ENCODE measurements around the gene EFCAB6. TPM values are rescaled to one million over a fixed set of nuclear protein-coding genes. Genes with fewer than 3 reads are reported as not detected.

Gene EFCAB6
- total and polyA plus RNA-seq, 8 donors, result 0.29 to 10.5 (median 3.5) TPM

- Histone ChIP-seq H3K27ac (no peak overlapping the region), H3K27me3 (no peaks in the 10 kb centered on the region), H3K4me1 (no peaks in the 10 kb centered on the region), H3K4me3 (no peak overlapping the region), H3K36me3 (no peaks in the 10 kb centered on the region), H3K9me3 (peaks cover 0 to 6% (median 5%) of the 10 kb centered on the region in 4 donors)
- no peak for DNase-seq
- intact Hi-C loops (cut with DNase I; ENCODE audit: low total_unique reads), result no loop called here
- 79 to 84% (median 83%) methylated on average over 14 to 15 of the region's 15 CpGs for WGBS, 5 donors
- TF ChIP-seq EP300 (IDR thresholded peaks at IDR 0.05) (no peak), POLR2A (IDR thresholded peaks at IDR 0.05) (no peak), POLR2AphosphoS5 (IDR thresholded peaks at IDR 0.05) (no peak), CTCF (IDR thresholded peaks at IDR 0.05) (no peak)
Observed at GRCh38 chr22:43624144-43624998, 187.7 kb downstream of the EFCAB6 start.

- TF ChIP-seq POLR2A (IDR thresholded peaks at IDR 0.05), result no peak
- peaks cover 0 to 6% (median 5%) of the 10 kb centered on the region in 4 donors for H3K9me3 ChIP-seq
- no peaks in the 10 kb centered on the region for H3K36me3 ChIP-seq
- H3K4me3 ChIP-seq, result no peak overlapping the region
- WGBS, 5 donors, result 92 to 95% (median 94%) methylated on average over 4 of the region's 4 CpGs
- H3K27ac ChIP-seq, result no peak overlapping the region
- no peak for DNase-seq
- H3K4me1 ChIP-seq, result no peaks in the 10 kb centered on the region
- no peaks in the 10 kb centered on the region for H3K27me3 ChIP-seq
- intact Hi-C loops (cut with DNase I; ENCODE audit: low total_unique reads), result no loop called here
Observed at GRCh38 chr22:43622886-43623285, 189.2 kb downstream of the EFCAB6 start.

GRCh38 chr22:43620197-43620596 lies 191.9 kb downstream of the EFCAB6 start:
- Histone ChIP-seq H3K36me3 (no peaks in the 10 kb centered on the region), H3K9me3 (peaks cover 0 to 6% (median 5%) of the 10 kb centered on the region in 4 donors), H3K27ac (no peak overlapping the region), H3K4me3 (no peak overlapping the region), H3K4me1 (no peaks in the 10 kb centered on the region), H3K27me3 (no peaks in the 10 kb centered on the region)
- WGBS, 5 donors, result 86 to 97% (median 93%) methylated on average over 3 of the region's 3 CpGs
- TF ChIP-seq CTCF (IDR thresholded peaks at IDR 0.05) (no peak), EP300 (IDR thresholded peaks at IDR 0.05) (no peak), POLR2A (IDR thresholded peaks at IDR 0.05) (no peak), POLR2AphosphoS5 (IDR thresholded peaks at IDR 0.05) (no peak)
- no peak for DNase-seq
- intact Hi-C loops (cut with DNase I; ENCODE audit: low total_unique reads), result no loop called here

- H3K9me3 ChIP-seq, result peaks cover 0 to 6% (median 5%) of the 10 kb centered on the region in 4 donors
- intact Hi-C loops (cut with DNase I; ENCODE audit: low total_unique reads), result no loop called here
- TF ChIP-seq POLR2A (IDR thresholded peaks at IDR 0.05), result no peak
- no peak for TF ChIP-seq CTCF (IDR thresholded peaks at IDR 0.05)
- no peak for TF ChIP-seq POLR2AphosphoS5 (IDR thresholded peaks at IDR 0.05)
- no peak for TF ChIP-seq EP300 (IDR thresholded peaks at IDR 0.05)
- DNase-seq, result no peak
- H3K27me3 ChIP-seq, result no peaks in the 10 kb centered on the region
- no peak overlapping the region for H3K4me3 ChIP-seq
- H3K27ac ChIP-seq, result no peak overlapping the region
- 49 to 71% (median 68%) methylated on average over 4 of the region's 4 CpGs for WGBS, 5 donors
- H3K36me3 ChIP-seq, result no peaks in the 10 kb centered on the region
- no peaks in the 10 kb centered on the region for H3K4me1 ChIP-seq
Observed at GRCh38 chr22:43618517-43618916, 193.6 kb downstream of the EFCAB6 start.

GRCh38 chr22:43616645-43617044 lies 195.5 kb downstream of the EFCAB6 start:
- intact Hi-C loops (cut with DNase I; ENCODE audit: low total_unique reads), result no loop called here
- no peaks in the 10 kb centered on the region for H3K36me3 ChIP-seq
- H3K27me3 ChIP-seq, result no peaks in the 10 kb centered on the region
- 46 to 52% (median 50%) methylated on average over 3 of the region's 3 CpGs for WGBS, 5 donors
- H3K4me1 ChIP-seq, result no peaks in the 10 kb centered on the region
- TF ChIP-seq EP300 (IDR thresholded peaks at IDR 0.05) (no peak), POLR2A (IDR thresholded peaks at IDR 0.05) (no peak), CTCF (IDR thresholded peaks at IDR 0.05) (no peak), POLR2AphosphoS5 (IDR thresholded peaks at IDR 0.05) (no peak)
- no peak overlapping the region for H3K27ac ChIP-seq
- H3K4me3 ChIP-seq, result no peak overlapping the region
- peaks cover 0 to 6% (median 5%) of the 10 kb centered on the region in 4 donors for H3K9me3 ChIP-seq
- DNase-seq, result peak; percentile 53 to 69
